ENCODE data around the gene NAV2.

- TF ChIP-seq, protein P1, sequence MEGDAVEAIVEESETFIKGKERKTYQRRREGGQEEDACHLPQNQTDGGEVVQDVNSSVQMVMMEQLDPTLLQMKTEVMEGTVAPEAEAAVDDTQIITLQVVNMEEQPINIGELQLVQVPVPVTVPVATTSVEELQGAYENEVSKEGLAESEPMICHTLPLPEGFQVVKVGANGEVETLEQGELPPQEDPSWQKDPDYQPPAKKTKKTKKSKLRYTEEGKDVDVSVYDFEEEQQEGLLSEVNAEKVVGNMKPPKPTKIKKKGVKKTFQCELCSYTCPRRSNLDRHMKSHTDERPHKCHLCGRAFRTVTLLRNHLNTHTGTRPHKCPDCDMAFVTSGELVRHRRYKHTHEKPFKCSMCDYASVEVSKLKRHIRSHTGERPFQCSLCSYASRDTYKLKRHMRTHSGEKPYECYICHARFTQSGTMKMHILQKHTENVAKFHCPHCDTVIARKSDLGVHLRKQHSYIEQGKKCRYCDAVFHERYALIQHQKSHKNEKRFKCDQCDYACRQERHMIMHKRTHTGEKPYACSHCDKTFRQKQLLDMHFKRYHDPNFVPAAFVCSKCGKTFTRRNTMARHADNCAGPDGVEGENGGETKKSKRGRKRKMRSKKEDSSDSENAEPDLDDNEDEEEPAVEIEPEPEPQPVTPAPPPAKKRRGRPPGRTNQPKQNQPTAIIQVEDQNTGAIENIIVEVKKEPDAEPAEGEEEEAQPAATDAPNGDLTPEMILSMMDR (IDR thresholded peaks at IDR 0.05; ENCODE audit: low read depth, low read length), result no peak
- TF ChIP-seq, protein P2, sequence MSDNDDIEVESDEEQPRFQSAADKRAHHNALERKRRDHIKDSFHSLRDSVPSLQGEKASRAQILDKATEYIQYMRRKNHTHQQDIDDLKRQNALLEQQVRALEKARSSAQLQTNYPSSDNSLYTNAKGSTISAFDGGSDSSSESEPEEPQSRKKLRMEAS (IDR thresholded peaks at IDR 0.05; ENCODE audit: low read depth, low read length), result no peak
- TF ChIP-seq POLR2A (IDR thresholded peaks at IDR 0.05; ENCODE audit: extremely low read depth, insufficient read length) (no peak), MYC (IDR thresholded peaks at IDR 0.05; ENCODE audit: low read depth, low read length) (no peak)
Observed at GRCh38 chr11:19949606-19950005, 237.0 kb downstream of the NAV2 start.

All from NB4 (cell line).